Endothelial cell of umbilical vein (primary cell): ENCODE results near the gene PSMB2.

Experiments
- CTCF ChIP-seq, 2 donors: IDR thresholded peaks; 1 replicate in 1 of 2; 2 replicates in 1 of 2; pipeline ENCODE4 v1.5.1; 2011; ENCODE audit warnings: low read length in 2 of 2, mild to moderate bottlenecking in 2 of 2, moderate library complexity in 2 of 2, control low read depth in 1 of 2, inconsistent platforms in 1 of 2, low read depth in 1 of 2; ENCODE audit not compliant: insufficient read depth in 1 of 2; ENCODE audit errors: extremely low read depth in 1 of 2
- EZH2 ChIP-seq: IDR thresholded peaks from 2 replicates; pipeline ENCODE4 v1.6.1; 2012; ENCODE audit warnings: borderline replicate concordance, low read depth, mild to moderate bottlenecking, moderate library complexity, low read length, inconsistent platforms; ENCODE audit not compliant: severe bottlenecking
- MAX ChIP-seq: IDR thresholded peaks from 2 replicates; pipeline ENCODE4 v1.6.1; 2011; ENCODE audit not compliant: insufficient read depth, insufficient read length

- TF ChIP-seq CTCF (IDR thresholded peaks at IDR 0.05; ENCODE audit: extremely low read depth in 1 of 2, insufficient read depth in 1 of 2, low read depth in 1 of 2, low read length in 2 of 2) (no peak), MAX (no peak), EZH2 (no peak)
Measured at GRCh38 chr1:35674111-35674510, 32.8 kb upstream of the PSMB2 start.
